ENCODE data around the gene DMAC2L. TPM values are rescaled to one million over a fixed set of nuclear protein-coding genes. Genes with fewer than 3 reads are reported as not detected.

Gene DMAC2L
- total RNA-seq, 1 donor from 2014 or later, result 5.8 TPM

DNA sequence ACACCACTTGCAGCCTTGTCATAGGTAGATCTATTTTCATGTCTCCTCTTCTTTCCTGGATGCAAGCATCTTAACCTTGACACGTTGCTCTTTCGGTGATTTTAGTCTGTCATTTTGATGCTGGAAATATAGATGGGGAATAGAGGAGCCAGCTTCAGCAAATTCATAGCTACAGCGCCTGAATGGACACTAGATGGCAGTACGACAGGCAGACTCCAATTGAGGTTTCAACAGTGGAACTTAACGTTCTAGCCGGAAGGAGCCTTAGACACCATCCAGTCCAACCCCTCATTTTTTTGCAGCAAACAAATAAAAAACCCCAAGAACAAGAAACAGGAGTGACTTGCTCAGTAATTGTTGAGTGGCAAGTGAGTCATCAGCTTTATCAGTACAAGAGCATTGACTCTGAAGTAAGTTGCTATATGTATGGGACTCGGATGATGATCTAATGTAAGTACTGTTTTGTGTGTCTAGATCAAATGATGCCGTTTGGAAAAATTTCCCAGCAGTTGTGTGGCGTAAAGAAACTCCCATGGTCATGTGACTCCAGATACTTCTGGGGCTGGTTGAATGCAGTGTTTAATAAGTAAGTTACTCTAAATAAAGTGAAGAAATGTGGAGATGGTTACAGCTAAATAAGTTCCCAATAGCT, 9.0 kb downstream of the DMAC2L start:
- DNase-seq (ENCODE audit: low read depth, low spot score), result peak; percentile 90

DNA sequence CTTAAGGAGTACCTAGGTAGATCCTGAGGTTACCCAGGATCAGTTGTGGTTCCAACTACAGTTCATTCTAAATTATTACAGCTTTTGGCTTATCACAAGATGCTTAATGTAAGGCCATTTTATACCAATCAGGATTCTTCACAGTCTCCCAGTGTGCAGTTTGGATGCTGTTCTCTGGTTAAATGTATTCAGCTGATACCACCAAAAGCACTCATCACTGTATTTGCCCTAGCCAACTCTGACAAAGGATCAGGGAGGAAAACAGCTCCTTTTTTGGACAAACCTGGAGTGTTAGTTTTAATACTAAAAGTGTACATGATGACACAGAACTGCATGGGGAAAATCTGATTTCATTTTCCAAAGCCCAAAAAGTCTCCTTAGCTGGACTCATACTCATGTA, 19.5 kb downstream of the DMAC2L start:
- DNase-seq (ENCODE audit: low read depth, low spot score), result no peak

DNA sequence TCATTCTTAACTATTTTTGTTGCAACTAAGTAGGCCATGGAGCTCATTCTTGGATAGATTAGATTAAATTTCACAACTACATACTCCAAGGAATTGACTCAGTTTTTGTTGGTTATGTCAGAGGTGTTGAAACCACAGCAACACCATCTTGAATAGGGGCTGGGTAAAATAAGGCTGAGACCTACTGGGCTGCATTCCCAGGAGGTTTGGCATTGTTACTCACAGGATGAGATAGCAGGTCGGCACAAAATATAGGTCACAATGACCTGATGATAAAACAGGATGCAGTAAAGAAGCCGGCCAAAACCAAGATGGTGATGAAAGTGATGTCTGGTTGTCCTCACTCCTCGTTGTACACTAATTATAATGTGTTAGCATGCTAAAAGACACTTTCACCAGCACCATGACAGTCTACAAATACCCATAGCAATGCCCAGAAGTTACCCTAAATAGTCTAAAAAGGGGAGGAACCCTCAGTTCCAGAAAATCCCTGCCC, 20.9 kb downstream of the DMAC2L start:
- no peak for DNase-seq (ENCODE audit: low read depth, low spot score)

DNA sequence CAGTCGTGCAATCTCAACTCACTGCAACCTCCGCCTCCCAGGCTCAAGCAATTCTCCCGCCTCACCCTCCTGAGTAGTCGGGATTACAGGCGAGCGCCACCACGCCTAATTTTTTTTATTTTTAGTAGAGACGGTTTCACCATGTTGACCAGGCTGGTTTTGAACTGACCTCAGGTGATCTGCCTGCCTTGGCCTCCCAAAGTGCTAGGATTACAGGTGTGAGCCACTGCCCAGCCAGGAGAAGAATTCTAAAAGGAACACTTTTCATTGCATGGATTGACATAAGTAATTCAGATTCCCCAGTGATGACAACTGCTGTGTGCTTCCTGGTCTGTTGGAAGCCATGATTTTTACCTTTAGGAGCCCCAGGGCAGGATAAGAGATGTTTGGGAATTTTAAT, 22.1 kb downstream of the DMAC2L start:
- no peak for DNase-seq (ENCODE audit: low read depth, low spot score)

DNA sequence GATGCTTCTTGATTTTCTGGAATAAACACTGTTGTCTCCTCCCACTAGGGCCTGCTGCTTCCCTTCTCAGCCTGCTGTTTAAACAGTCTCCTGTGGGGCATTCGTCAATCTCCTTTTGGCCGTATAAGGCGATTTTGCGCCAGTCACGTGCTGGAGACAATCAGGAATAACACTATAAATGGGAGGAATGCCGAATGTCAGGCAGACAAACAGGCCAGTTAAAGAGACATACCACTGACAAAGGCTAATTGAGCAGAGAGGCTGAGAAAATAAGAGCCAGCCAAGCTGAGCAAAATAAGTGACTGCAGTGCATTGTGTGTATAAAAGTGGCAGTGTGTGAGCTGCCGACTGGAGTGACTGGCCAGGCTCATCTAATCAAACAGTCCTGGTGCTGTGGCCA, 23.3 kb downstream of the DMAC2L start:
- no peak for DNase-seq (ENCODE audit: low read depth, low spot score)

DNA sequence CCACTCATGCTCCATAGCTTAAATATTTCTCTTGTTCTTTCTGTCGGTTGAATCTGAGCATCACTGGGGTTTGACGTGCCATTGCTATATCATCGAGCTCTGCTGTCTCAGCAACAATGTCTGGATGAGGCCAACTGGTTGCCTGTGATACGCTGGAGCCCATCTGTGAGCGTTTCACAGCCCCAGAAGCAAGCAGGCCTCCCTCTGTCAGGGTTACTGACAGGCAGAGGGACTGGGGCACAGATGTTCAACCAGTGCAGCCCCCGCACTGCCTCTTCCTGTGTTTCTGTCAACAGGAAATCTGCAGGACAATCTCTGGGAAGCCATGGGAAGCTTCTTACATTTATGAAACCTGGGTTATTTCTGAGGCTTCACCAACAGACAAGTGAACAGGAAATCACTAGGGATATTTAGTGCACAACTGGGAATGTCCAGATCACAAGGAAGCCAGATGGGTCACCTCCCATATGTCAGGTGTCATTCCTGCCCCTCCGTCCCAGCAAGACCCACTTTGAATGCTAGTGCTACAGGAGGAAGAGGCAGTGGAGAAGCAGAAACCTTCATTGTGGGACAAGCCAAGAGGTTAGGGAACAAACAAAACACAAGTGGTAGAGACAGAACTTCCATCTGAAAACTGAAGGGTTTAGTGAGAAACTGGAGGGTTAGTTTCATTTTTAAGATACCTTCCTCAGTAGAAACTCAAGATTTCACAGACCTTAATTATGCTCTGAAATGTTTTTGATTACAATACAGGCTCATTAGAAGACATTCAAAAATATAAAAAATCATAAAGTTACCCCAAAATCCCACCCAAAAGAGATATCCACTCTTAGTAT, 24.1 kb downstream of the DMAC2L start:
- no peak for DNase-seq (ENCODE audit: low read depth, low spot score)

DNA sequence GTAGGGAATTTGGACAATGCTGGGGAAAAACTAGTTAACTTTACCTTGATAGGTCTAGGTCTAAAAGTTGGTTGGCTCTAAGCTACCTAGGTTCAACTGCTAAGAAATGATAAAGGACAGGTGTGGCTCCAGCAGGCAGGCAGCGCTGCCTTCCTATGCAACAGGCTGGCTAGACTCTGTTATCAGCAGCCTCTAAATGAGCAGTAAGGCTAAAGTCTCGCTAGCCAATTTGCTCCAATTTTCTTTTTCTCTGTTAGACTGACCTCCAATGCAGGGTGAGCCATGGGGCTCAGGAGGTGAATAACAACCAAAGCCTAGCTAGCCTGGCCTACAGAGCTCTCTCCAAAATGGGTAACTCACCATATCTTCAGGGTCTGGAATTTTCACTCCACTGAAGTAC, 26.5 kb downstream of the DMAC2L start:
- no peak for DNase-seq (ENCODE audit: low read depth, low spot score)

DNA sequence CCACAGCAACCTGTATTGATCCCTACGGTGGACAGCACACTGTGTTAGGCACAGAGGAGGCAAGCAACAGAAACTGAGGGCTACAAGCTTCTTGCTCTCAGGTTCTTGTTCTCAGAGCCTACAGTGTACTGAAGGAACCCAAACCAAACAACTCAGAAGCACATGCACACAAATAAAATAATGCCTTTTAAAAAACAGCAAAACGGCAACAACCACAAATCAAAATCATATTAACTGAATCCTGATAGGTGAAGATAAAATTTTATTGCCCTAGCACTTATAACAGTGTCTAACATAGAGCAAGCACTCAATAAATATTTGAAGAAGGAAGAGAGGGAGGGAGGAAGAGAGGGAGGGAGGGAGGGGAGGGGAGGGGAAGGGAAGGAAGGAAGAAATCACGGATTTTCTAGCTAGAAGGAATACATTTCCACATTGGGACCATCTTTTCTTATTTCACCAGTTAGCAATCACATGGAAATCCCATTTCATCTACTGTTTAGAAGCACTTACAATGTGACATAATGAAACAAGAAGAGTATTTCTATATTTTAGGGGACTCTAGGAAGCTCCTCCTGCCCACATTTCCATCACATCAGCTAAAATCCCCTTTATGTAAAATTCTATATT, 27.2 kb downstream of the DMAC2L start:
- DNase-seq (ENCODE audit: low read depth, low spot score), result no peak

DNA sequence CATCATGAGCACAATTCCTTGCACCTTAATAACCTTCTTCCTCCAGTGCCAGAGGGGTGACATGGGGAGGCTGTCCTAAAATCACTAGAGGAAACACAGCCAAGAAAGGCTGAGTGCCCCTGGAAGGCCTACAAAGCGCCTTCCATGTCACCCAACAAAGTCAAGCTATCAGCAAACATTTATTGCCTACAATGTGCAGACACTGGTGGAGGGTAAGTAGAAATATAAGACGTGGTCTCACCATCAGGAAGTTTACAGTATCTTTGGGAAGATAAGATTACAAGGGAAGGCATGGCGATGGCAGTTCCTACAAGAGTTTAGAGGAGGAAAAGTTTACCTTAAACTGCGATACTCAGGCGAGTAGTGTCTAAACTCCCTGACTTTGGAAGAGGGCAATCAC, 27.9 kb downstream of the DMAC2L start:
- DNase-seq (ENCODE audit: low read depth, low spot score), result no peak

DNA sequence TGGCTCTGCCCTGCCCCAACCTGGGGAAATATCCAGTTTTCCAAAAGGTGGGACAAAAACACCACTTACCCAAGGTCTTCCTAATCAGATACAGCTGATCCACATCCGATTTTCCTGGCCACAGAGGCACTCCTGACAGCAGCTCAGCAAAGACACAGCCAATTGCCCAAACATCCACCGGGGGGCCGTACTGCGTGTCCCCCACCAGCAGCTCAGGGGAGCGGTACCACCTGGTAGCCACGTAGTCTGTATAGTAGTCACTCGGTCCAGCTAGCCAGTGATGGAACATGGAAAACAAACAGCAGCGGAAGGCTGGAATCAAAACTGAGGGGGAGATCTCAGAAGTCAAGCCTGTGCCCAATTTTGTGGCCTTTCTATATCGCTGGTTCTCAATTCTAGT, 28.8 kb downstream of the DMAC2L start:
- DNase-seq (ENCODE audit: low read depth, low spot score), result no peak

DNA sequence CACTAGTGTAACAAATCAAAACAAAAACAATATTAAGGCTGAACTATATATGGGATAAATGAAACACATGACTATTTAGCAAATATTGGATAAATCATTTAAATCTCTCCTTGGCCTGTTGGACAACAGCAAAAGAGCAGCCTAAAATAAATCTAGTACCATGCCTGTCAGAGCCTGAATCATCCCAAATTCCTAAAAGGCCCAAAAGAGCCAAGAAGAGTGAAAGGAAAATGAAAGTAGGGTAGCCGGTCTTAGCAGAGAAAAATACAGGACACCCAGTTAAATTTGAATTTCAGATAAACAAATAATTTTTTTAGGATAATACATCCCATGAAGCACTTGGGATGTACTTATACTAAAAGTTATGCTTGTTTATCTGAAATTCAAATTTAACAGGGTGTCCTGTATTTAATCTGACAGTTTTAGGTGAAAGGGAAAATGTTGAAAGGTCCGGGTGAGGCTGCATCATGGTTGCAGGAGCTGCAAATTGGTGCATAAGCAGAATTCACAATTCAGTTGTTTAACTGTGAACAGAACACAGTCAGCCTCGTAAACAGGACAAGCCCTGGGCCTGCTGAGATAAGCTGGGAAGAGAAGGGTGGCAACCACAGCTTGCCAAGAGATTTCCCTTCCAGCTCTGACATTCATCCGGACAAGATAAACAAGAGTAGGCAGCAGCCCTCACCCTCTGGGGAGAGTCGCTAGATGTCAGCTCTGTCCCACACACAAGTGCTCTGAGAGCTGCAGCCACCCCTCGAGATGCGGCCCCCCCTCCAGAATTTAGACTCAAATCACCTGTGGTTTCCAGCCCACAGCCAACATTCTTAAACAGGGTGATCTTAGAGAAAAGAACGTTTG, 30.3 kb downstream of the DMAC2L start:
- no peak for DNase-seq (ENCODE audit: low read depth, low spot score)

DNA sequence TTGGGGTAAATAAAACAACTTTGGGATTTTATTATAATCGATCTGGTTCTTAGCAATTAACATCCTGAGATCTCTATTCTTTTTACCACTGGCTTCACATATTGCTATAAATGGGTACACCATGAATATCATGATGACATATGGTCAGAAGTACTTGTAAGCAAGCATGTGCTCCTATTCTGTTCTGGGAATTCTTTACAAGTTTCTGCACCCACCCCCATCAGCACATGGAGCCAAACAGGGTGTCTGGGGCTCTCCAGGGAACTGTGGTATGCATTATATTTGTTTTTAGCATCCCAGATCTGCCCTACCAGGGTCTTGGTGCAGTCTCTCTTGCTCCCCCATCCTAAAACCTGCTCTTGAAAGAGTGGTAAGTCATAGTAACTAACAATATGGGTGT, 31.3 kb downstream of the DMAC2L start:
- DNase-seq (ENCODE audit: low read depth, low spot score), result no peak

DNA sequence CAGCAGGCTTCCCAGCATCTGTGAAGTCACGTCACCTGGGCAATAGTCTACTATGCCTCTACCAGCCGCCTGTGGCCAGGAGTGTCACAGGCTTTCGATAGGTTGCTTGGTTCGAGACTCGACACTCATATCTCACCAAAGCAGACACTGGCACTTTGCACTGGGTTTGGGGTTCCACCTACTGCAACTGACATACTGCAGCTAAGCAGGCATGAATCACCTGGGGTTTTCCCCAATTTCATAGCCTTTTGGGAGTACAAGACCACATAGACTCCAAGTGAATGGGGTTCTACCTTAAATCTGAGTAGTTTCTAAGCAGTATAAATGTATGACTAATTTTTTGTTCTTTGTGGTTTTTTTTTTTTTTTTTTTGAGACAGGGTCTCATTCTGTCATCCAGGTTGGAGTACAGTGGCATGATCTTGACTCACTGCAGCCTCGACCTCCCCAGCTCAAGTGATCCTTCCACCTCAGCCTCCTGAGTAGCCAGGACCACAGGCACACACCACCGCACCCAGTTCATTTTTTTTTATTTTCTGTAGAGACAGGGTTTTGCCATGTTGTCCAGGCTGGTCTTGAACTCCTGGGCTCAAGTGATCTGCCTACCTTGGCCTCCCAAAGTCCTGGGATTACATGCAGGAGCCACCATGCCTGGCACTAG, 32.1 kb downstream of the DMAC2L start:
- DNase-seq (ENCODE audit: low read depth, low spot score), result no peak

DNA sequence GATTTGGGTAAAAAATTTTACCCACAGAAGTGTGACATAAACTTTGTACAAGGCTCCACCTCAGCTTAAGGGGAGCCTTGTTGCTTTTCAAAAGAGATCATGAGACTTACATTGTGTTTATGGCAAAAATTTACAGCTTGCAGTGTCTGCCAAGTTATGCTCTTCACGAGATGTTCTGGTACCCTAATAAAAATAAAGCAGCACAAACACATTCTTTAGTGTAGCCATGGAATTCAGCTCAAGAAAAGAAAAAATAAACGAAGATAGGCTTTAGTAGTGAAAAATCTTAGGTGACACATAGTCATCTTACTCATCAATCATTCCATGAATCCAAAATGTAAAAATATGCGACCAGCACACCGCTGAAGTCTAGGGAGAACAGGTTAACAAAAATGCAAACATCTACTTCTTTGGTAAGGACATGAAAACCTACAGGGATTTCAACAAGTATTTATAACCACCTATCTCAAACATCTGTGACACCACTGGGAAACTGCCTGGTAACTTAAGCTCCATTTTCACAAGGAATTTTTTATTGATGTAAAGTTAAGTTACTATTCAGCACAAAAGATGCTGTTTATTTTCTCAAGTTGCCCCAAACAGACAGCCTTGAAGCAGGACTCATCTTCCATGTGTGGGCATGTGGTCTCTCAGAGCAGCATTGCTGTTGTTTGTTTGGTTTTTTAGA, 32.9 kb downstream of the DMAC2L start:
- no peak for DNase-seq (ENCODE audit: low read depth, low spot score)

DNA sequence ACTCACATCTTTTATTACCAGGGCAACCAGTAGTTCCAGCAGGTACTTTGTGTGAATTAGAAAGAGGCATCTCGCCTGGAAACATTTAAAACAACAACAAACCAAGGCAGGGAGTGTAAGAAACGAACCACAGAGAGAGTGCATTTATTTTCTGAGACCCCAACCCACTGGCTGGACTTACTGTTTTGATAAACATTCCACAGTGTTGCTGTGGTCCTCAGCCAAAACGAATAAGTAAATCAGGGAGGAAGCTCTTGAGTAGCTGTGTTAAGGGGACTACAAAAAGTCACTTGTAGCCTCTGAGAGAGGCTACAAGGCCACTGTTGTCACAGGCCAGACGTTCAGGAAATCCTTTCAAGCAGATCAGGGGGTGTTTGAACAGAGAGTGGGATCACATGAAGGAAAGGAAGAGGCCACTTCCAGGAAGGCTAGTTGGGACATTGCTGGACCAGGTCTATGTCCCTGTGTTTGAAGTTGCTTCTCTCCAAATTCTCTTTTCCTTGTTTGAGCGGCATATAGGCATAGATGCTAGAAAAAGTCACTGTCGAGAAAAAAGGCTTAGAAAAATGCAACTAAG, 33.8 kb downstream of the DMAC2L start:
- no peak for DNase-seq (ENCODE audit: low read depth, low spot score)

DNA sequence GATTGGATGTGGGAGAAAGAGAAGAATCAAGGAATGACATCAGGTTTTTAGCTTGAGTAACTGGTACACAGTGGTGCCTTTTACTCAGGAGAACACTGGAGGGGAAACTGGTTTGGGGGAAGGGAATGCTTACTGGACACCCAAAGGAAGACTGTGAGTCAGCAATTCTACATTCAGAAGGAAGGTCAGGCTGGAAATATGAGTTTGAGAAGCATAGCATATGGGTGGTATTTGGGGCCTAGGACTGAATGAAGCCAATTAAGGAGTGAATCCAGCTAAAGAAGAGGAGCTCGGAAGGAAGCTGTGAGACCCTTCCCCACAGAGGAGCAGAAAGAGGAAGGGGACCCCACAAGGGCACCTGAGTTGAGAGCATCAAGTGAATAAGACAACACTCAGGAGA, 35.4 kb downstream of the DMAC2L start:
- no peak for DNase-seq (ENCODE audit: low read depth, low spot score)

DNA sequence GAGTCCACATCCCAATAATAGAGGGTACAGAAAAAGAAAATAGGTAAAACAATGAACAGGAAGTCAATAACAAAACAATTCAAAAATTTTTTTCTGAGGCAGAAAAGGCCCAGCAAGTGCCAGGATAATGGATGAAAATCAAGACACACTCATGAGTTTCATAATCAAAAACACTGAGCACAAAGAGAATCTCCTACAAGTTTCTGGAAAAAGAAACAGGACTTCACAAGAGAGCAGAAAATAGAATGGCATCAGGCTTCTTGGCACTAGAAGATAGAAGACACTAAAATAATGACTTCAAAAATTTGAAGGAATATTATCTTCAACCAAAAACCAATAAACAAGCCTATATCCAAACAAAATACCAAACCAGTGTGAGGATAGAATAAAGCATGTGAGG, 36.8 kb downstream of the DMAC2L start:
- no peak for DNase-seq (ENCODE audit: low read depth, low spot score)

DNA sequence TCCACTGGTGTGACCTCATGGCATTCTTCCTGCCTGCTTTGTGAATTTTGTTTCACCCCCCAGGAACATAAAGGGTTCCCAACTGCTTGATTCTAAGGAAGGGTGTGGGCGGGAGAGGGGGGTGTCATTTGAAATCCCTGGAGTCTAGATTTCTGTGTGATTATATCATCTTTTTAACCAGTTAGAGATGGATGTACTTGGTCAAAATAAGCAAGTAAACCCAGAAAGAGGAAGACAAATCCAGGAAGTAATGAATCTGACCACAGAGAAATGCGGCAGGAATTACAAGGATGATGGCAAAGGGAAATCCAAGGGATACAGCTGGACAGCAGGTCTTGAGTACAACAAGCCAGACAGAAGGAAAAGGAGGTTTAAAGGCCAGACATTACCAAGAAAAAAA, 38.9 kb downstream of the DMAC2L start:
- DNase-seq (ENCODE audit: low read depth, low spot score), result no peak

DNA sequence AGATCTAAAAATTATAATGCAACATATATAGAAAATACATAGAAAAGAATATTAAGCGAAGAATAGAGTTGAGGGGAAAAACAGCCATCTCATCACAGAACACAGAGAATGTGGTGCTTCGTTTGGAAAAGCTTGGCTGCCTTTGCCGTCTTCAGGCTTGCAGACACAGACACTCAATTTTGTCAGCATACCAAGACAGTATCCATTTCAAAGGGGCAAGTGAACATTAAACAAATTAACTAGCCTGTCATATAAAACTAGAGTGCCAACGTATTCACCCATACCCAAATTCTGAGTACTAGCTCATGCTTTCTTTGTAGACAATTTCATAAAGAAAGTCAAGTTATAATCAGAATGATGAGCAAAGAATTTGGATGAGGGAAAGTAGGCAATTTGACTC, 40.5 kb downstream of the DMAC2L start:
- no peak for DNase-seq (ENCODE audit: low read depth, low spot score)

DNA sequence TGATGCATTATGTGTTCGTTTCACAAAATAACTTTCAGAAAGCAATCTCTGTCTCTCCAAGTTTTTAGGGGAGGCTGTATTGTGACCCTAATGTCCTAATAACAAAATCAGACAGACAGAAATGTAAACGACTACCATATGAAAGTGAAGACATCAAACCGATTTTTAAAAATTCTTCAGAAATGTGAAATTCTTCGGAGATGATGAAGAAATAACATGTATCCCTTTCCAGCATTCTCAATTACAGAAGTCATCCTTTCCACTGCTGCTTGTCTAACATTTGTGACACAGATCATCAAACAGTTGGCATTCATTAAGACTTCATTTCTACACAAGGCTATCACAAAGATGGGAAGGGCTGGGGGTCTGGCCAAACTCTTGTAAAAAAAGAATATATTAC, 41.0 kb downstream of the DMAC2L start:
- no peak for DNase-seq (ENCODE audit: low read depth, low spot score)
